EL (cell line): Measurements from ENCODE around the gene ATG7.

Experiments
- DNase-seq: peaks from one replicate; pipeline ENCODE4 v3.0.0-alpha.2; 2016

The ATG7 gene

DNA sequence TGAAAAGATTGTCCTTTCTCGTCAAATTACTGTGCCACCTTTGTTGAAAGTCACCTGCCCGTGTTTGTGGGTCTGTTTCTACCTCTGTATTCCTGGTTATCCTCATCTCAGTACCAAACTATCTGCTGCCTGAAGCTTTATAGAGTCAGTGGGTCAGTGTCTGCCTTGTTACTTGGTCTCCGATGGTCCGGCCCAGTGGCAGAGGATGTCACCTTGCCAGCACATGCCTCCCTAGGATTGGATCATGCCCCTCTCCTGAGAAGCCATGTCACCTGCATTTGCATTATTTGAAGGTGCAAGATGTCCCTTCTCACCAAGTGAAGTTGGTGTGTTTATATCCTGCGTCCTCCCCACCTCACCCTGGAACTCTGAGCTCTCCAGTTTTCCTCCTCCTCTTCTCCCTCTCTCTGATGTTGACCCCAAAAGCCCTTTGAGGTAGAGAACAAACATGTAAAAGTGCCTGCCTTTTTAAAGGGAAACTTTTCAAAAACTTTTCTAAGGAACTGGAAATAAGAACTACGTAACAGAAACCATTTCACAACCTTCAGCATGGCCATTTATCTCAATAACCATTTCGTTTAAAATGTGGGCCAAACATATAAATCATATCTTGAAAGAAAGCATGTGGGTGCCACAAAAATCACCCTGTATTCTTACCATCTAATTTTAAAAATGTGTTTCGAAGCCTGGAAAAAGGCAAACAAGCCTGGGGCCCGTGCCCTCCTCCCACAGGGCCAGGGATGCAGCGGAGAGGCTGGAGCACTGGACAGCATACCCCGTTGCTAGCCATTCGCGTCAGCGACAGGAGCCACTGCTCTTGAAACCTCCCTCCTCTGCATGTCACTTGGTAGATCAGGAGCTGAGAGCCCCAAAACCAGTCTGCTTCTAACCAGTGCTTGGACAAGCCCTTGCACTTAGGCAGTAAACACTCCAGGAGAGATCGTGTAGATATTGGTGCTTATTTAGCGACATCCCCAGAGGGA, 269.4 kb downstream of the ATG7 start:
- DNase-seq: no peak

GRCh38 chr3:11542551-11542950, 270.4 kb downstream of the ATG7 start:
- no peak for DNase-seq

- no peak for DNase-seq
These were observed 271.1 kb downstream of the ATG7 start for GRCh38 chr3:11543141-11543947.

DNA sequence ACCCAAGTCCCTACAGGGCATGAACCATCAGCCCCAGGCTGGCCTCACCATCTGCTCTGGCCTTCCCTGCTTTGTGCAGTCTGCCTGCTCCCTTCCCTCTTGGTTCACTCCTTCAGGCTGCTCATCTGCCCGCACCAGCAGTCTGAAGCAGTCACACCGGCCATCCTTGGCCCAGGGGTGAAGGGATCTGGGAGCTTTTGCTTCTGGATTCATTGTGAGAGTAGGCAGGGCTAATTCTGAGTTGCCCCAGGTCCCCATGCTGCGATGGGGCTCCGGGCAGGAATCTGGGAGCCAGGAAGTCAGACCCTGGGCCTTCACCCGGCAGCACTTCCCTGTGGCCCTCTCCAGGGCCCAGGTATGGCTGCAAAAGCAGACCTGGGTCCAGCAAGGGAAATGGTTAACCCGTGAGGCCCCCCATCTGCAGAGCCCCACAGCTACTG, 271.8 kb downstream of the ATG7 start:
- no peak for DNase-seq

- peak; percentile 32 for DNase-seq
These were observed 272.4 kb downstream of the ATG7 start for GRCh38 chr3:11544412-11545181.

- DNase-seq: no peak
These were observed 273.1 kb downstream of the ATG7 start for GRCh38 chr3:11545186-11545851.

GRCh38 chr3:11546657-11547302, 274.6 kb downstream of the ATG7 start:
- no peak for DNase-seq

DNA sequence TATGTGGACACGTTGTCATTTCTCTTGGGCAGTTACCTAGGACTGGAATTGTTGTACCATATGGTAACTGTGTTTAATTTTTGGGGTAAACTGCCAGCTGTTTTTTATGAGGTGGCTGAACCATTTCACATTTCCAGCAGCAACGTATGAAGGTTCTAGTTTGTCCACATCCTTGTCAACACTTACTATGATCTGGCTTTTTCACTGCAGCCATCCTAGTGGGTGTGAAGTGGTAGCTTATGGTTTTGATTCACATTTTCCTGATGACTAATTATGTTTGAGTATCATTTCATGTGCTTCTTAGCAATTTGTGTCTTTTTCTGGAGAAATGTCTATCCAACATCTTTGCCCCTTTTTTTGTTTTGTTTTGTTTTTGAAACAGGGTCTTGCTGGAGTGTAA, 275.3 kb downstream of the ATG7 start:
- DNase-seq: no peak

GRCh38 chr3:11548721-11549131, 276.5 kb downstream of the ATG7 start:
- peak; percentile 74 for DNase-seq

DNA sequence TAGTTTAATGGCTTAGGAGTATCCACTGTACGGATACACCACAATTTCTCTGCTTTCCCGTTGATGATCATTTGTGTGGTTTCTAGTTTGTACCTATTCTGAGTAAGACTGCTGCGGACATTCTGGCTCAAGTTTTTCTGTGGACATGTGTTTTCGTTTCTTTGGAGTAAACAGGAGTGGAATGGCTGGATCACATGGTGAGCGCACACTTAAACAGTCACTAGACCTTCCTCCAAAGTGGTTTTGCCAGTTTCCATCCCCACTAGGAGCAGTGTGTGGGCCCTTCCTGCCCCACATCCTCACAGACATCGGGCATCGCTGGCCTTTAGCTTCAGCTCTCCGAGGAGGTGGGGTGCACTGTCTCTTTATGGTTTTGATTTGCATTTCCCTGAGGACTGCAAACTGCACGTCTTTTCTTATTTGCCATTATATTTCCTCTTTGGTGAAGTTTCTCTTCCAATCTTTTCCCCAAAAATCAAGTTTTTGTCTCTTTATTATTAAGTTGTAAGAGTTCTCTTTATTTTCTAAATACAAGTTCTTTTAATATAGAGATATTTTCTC, 277.5 kb downstream of the ATG7 start:
- no peak for DNase-seq

GRCh38 chr3:11551036-11551435, 278.8 kb downstream of the ATG7 start:
- DNase-seq: no peak

DNA sequence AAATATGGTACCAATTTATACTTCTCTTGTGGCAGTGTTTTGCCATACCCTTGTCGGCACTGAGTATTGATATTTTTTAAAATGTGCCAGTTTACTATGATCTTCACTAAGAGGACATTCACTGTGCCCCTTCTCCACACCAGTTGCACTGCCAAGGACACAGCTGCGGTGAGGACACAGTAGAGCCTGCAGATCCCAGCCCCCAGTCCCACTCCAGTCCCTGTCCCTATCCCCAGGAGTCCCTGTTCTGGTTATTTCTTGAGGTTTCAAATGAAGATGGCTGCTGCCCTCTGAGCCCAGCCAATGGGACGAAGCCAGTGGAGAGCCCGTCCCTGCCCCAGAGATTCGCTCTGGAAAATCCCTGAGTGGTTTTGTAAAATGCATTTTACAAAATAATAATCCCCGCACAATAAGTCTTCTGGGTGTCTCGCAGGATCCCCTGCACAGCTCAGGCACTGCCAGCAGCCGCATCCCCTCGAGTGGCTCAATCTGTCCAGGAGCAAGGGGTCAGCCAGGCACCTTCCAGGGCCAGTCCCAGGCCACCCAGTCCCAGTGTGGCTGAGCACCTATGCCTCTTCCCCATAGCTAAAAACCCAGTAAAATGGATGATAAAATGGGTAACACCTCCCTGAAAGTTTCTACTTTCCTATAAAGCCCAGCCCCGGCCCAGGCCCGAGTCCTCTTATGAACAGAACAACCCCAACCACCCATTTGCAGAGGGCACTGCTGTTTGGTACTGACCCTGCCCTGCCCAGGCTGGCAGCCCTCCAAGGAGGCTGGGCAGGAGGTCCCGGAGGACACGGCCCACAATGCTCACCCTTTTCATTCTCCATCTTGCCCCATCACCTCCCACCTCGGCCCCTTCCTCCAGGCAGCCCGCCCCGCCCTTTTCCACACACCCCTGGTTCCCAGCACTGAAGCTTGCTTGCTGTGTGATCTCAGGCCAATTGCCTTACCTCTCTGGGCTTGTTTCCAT, 280.4 kb downstream of the ATG7 start:
- DNase-seq: no peak

DNA sequence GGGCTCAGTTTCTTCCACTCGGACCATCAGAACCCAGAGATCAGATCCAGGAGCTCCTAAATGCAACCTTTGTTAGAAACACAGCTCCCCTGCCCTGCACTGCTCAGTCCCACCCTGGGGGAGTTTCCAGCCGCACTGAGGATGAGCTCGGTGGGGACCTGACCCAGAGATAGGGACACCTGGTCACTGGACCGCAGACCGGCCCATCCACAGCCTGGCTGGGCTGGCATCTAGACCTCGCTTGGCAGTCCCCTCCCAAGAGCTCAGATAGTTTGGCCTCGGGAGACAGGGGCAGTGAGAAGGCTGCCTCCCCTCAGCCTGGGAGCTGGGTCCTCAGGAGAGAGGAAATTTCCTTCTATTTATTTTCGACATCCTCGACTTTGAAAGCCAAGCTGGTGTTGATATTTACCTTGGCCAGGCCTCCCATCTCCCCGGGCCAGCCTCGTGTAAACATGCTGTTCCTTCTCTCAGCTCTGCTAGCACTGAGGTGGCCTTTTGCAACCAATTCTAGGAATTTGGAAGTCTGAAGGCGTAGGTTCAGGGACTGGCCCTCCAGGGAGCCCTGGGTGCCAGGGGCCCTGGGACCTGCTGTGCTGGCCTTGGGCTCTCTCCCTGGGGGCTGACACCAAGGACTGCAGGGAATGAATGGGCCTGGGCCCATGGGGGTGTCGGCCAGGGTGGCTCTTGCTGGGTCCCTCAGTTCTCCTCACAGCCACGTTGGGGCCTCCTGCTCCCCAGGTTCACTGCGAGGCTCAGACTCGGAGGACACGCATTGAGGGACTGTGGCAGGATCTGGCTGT, 281.4 kb downstream of the ATG7 start:
- no peak for DNase-seq

GRCh38 chr3:11554236-11554610, 282.0 kb downstream of the ATG7 start:
- no peak for DNase-seq

GRCh38 chr3:11554666-11555065, 282.5 kb downstream of the ATG7 start:
- no peak for DNase-seq

DNA sequence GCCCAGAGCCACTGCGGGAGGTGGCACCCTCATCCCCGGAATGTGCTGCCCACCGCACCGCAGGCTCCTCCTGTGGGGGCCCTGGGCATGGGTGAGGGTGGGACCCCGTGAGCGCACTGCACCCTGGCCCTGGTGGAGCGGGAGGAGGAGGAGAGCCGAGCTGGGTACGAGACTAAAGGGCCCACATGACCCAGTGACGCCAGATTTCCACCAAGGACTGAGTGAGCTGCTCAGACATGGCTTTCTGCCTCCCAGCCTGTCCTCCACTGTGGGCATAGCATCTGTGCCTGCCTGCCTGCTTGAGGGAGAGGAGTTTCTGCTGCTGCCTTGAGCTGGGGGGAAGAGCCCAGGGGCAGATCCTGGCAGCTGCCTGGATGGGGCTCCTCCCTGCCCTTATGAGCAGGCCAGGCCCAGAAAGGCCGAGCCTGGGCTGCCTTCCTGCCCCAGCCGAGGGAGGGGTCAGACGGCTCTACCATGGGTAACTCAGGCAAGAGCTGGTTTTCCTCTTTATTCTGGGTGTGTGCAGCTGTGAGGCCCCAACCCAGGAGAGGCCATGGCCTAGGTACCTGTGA, 283.1 kb downstream of the ATG7 start:
- DNase-seq: no peak

DNA sequence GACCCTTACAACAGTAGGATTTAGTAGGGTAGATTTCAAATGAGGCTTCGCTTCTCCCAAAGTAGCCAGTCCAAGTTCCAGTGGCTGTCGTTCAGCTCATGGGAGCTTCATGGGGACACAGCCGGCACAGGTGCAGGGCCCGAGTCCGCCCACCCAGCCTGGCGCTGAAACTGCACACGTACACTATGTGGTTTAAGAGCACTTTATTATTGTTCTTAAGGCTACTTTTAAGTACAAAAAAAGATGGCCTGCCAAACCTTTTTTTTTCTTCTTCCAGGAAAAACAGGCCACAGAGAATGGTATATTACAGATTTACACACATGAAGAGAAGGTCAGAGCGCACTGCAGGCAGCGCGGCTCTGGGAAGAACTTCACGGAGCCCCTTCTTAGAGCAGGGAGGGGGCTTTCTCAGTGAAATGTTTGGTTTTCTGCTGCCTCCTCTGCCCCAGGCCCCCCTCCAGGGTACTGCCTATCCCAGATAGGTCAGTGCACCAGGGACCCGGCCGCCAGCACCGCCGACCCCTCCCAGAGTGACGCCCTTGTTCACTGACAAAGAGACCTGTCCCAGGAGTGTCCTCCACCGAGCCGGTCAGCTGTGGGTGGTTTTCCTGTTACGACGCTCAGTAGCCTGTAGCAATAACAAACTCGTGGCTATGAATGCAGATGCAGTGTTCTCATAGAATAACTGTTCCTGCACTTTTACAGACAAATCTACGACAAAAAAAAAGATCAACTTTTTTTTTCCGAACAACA, 283.9 kb downstream of the ATG7 start:
- no peak for DNase-seq
